GM19328 (cell line): ENCODE measurements around the gene PDE3A.

Source experiments
- ATAC-seq: cut with Tn5 transposase; IDR thresholded peaks from one replicate; pipeline ENCODE4 v1.9.1; 2021; ENCODE audit warnings: mild to moderate bottlenecking, moderate library complexity; ENCODE audit not compliant: unreplicated experiment

PDE3A gene

DNA sequence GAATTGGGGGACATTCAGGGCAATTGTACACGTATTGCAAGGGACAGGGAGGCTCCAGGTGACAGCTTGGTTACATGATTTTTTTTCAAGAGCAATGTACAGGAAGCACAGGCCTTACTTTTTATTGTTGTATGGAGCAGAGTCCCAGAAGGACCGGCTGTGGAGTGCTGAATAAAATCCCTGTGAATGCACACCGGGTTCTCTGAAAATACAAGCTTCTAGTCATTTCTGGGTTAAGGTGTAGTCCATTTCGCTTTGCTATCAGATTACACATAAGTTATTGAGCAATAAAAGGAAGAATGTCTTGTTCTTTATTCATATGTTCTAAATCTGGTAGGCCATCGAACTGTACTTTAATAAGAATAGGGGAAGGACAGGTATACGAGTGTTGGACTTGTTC lies 52.2 kb downstream of the PDE3A start:
- ATAC-seq: no peak

DNA sequence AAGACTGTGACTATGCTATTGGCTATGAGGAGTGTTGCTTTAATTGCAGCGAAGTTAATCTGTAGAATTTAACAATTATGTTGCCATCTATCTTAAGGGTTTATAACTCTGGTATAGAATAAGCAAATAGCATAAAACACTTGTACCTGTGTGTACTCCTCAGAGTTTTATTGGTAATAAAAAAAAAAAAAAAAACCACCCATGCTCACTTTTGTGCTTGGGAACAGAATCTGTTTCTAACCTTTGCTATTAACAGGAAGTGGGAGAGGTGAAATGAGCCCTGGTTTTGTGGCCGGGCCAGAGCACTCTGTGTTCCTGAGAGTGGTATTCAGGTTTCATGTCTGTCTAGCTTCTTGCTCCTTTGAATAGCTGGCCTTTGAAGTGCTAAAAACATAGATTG lies 53.1 kb downstream of the PDE3A start:
- ATAC-seq: no peak

DNA sequence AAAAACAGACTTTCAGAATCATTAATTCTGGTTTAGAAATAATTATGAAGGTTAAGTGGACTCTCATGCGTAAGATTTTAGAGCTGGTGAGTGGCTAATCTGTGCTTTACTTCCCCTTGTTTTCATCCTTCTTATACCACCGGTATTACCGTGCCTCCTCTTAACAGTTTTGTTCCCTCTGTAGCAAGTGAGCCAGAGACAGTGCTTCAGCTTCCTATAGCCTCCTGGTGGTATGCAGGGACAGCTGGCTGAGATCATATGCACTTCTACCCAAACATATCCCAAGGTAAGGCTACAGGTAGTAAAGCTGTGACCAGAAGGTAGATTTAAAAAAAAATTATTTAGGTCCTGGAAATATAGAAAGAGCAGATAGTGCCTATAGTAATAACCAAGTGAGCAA lies 55.2 kb downstream of the PDE3A start:
- no peak for ATAC-seq

DNA sequence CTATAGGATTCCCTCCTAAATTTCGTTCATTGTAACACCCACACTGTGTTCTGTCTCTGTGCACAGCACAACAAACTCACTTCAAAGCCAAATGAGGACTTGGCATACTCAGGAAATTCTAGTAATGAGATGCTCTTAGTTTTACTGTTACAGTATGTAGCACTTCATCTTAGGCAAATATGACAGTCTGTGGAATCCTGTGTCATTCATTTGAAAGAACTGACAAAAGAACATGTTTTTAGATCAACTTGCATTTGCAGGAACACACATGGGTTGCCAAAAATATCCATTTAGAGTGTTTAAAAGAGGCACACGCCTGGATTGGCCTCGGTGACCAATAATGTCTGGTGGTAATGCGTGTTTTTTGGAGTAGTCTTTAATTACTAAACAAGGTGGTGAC lies 56.5 kb downstream of the PDE3A start:
- no peak for ATAC-seq

DNA sequence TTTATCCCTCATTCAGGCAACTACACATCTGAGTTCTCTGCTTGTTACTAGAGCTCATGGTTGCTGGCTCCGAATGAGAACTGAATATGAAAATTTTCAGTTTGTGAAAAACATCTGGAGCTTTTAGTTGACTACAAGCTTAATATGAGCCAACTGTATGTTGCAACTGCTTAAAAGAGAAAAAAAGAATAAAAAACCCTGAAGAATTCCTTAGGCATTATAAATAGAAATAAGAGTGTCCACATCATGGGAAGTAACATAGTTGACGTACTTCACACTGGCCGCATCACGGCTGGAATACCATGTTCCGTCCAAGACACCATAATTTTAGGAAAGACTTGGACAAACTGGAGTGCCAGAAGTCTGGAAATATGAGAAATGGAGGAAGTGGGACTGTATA lies 57.9 kb downstream of the PDE3A start:
- no peak for ATAC-seq

DNA sequence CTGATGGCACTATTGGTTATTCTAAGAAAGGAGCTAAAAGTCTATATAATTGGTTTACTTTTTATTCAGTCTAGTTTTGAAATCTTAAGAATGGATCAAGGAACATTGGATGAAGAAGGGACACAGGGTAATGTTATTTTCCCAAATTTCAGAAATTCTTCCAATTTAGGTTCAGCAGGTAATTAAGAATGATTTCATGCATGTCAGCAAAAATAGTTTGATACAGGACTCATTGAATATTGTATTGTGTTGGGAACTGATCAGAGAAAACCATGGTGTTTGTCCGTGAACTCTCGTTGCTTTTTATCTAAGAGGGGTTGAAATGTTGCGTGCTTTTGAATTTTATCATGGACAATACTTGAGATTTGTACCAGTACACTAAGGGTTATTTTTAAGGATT lies 58.6 kb downstream of the PDE3A start:
- ATAC-seq: no peak

DNA sequence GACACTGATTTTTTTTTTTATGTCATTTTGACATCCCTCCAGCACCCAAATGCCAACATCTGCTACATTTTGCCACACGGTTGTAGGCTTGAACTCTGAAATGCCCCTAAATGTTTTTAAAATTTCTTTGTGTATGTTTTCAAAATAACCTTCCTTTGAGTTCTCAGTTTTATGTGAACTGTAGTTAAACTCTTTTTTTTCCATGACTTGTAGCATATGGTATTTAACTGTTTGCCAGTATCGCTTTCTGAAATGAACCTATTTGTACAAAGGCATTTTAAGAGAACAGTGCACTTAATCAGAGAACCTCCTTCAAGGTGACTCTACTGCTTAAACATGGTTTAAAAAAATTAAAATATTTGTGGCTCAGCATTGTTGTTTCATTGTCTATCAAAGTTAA lies 61.5 kb downstream of the PDE3A start:
- ATAC-seq: no peak

DNA sequence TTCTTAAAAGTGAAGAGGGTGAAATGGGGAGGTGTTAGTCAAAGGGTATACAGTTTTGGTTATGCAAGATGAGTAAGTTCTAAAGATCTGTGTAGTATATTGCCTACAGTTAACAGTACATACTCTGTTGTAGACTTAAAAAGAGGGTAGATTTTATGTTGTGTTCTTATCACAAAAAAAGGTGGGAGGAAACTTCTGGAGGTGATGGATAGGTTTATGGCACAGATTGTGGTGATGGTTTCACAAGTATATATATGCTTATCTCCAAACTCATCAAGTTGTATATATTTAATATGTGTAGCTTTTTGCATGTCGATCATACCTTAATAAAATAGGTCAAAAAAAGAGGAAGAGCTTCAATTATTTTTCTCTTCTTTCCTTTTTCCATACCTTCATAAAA lies 64.0 kb downstream of the PDE3A start:
- ATAC-seq: no peak

DNA sequence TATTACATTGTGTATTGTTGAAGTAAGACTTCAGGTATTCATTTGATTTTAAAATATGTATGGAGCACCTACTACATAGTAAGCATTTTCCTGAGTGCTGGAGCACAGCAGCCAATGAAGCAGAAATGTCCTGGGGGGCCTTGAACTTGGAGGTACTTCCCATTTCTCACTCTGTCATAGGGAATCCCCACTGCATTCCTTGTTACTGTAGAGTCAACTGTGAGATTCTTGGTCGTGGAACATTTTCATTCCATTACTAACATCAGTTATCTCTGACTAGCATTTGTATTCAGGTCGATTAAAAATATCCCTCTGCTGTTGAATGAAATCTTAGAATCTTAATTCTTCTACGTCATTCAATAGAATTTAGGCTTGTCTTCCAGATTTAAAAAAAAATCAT lies 66.7 kb downstream of the PDE3A start:
- ATAC-seq: no peak

DNA sequence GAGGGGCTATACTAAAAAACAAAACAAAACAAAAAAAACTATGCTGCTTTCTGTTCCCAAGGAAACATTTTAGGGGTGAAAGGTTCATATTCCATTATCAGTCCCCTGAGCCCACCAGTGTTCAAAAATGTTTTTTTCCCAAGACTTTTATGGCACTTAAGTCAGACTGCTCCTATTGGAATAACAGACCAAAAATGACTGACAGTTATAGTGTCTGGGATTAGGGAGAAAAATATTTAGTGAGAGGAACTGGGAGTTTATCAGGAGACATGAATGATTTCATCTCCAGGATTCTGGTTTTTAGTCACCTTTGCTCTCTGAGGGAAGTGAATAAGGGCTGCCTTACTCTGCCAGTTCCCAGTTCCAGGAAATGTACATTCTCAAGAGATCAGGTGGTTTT lies 68.0 kb downstream of the PDE3A start:
- no peak for ATAC-seq

DNA sequence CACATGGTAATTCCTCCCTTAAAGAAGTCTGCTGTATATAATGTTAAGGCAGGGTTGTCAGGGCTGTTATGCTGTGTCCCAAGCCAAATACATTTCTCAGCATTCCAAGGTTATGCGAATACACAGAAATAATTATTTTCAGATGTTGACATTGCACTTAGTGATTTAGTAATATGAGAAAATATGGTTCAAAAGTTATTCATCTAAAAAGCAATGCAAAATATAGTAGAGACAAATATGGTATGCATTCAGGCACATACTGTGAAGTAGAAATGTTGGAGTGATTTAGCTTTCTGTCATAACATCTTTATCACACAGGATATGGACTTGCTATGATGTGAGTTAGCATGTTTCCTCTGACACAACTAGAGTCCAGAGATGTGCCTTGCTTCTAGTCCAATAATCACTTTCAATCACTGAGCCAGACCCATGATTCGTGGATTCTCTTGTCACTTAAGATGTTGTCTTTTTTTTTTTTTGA lies 70.0 kb downstream of the PDE3A start:
- ATAC-seq: no peak

DNA sequence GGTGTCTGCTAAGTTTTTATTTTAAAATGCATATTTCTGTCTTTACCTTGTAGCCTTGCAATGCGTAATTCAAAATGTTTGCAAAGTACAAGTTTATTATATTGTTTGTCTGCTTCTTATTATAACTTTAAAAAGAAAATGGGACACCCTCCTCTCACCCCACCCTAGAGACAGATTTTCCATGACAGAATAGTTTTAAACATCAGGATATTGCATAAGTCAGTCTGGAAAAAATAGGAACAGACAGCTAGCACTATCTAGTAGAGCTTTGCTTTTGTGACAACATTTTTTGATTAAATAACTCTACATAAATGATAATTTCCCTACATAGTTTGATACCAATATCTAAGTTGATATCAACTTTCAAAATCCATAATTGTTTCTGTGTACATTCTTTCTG lies 71.3 kb downstream of the PDE3A start:
- no peak for ATAC-seq

DNA sequence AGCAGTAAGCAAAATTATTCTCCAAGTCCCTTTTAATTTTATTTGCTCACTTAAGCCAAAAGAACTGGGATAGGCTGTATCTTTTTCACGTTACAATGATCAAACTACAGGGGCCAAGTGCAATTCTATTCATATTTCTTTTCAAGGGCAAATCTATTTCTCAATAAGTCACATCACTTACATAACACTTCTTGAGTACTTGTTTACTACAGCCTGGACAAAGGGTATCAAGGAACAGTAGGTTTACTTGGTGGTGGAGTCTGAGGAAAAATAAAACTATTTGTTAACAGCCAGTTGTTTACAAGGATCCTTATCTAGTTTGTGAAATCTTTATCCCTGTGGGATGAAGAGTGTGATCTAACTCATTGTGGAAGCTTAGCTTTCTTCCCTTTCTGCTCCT lies 72.1 kb downstream of the PDE3A start:
- no peak for ATAC-seq

DNA sequence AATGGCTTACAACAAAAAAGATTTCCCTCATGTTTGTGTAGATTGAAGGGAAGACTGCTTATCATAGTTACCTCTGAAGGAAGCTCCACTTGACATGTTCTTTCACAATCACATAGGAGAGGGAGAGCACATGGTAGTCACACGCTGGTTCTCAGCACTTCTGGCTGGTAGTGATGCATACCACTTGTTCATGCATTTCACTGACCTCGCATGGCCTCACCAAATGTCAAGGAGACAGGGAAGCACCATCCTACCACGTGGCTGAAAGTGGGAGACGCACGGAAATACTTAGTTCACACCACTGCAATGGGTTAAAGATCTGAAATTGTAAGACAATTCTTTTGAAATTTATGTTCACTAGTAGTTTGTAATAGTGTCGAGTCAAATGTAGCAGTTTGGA lies 74.0 kb downstream of the PDE3A start:
- ATAC-seq: no peak

DNA sequence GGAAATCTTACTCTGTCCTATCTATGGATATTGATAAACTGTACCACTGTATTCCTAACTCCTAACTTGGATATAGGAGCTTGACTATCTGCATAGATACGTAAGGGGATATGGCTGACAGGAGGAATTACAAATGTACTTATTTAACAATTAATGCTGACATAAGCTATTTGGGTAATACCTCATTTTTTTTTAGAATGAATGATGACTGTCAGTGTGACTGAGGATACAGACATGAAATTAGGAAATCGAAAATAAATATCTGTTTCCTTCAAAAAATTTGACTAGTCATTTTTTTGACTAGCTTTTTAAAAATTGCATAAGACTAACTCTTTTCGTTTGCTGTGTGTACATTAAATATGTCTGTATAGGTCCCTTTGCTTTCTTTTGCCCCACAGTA lies 74.9 kb downstream of the PDE3A start:
- no peak for ATAC-seq

DNA sequence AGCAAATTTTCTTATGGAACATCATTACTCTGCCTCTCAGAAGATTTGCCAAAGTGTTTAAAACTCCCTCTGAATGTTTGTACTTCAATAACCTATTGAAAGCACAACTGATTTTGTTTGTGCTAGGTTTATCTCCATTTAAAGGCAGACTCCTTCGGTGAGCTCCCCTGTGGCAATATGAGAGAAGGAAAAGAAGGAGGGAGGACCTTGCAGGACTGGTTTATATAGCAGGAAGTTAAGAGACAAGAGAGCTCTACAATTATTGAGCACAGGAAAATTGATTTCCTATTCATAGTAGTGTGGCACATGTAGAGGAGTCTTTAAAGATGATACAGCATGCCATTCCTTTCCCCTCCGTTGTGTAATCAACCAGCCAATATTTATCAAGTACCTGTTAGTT lies 75.5 kb downstream of the PDE3A start:
- no peak for ATAC-seq

DNA sequence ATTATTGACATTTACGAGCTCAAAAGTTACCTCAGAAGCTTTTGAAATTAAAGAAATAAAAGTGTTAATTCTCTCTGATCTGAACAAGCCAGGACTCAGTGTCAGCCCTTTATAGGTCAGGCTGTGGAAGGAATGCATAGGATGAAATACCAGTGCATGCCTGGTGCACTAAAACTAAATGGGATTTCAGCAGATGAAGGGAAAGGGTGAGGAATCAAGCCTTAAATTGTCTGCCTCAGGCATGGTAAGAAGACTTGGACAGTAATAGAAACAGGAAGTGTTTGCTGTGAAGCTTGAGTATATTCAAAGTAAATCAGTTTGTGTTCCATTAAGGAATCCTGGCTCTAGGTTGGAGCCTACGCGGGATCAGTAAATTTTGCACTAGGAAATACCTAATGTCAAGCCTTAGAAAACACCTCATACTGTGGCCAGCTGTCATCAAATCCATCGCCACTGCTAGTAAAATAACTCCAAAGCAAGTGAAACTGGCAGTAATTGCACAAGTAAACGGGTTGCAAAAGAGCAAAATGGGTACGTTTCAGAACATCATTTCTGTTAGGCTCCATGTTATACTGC lies 76.3 kb downstream of the PDE3A start:
- ATAC-seq: no peak

DNA sequence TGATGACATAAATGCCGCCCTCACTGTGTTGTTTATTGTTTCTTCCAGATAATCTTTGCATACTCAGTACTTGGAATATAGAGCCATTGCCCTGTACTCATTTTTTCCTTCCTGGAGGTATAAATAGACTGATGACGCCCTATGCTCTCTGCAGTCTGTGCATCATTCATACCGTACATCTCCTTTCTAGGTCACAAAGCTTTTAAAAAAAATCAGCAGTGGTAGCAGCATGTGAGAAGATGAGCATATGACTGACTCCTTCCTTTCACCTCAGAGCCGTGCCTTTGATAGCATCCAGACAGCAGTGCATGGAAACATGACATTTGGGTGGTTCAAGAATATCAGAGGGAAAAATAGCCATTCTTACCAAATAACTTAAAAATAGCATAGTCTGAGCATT lies 77.3 kb downstream of the PDE3A start:
- no peak for ATAC-seq

DNA sequence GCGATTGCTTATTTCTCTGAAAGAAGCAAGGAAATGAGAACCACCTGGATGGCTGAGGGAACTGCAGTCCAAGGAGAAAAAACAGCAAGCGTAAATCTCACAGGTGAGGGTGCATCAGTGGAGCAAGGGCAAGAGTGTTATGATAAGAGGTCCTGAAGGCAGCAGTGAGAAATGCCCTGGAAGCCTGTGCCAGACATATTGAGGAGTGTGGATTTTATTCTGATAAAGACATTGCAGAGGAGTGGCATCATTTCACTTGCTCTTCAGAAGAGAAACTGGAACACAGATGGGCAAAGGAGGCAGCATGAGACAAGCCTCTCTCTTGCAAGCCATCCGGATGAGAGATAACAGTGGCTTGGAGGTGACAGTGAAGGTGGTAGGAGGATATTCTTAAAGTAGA lies 78.5 kb downstream of the PDE3A start:
- ATAC-seq: no peak

DNA sequence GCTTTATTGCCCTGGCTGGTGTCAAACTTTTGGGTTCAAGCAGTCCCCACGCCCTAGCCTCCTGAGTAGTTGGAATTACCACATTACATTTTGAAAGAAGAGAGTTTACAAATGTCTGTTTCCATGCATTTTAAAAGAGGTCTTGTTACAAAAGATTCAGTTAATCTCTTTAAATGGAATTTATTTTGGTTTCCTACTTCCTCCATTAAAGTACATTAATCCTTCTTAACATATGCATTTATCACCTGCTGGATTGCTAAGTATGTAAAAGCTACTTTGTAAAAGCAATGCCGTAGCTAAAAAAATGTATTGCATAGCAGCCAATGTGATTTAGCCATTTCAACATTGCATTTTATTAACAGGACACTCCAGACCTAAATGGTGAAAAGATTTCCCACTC lies 80.4 kb downstream of the PDE3A start:
- ATAC-seq: no peak

DNA sequence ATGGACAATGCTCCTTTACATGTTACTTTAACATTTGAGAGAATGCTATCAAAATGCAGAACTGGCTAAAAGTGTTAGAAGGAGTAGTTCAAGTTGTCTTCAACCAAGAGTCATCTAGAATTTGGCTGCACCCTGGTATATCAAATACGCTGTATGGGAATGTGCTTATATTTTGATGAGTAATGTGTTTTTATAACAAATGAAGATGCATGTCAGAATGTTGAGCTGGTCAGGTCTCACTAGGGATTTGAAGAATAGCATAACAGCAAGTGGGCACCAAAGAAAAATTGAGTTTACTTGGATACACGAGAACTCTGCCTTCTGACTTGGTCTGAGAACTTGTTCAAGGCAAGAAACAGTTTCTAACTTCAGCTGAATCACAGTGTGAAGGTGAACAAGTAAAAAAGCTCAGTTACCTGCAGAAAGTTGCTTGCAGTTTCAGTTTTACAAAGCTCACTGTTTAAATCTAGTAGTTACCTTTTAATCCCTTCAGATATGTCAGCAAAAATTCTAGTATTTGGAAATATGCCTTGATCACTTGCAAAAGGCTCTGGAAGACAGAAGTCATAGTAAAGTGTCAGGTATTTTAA lies 82.3 kb downstream of the PDE3A start:
- no peak for ATAC-seq

DNA sequence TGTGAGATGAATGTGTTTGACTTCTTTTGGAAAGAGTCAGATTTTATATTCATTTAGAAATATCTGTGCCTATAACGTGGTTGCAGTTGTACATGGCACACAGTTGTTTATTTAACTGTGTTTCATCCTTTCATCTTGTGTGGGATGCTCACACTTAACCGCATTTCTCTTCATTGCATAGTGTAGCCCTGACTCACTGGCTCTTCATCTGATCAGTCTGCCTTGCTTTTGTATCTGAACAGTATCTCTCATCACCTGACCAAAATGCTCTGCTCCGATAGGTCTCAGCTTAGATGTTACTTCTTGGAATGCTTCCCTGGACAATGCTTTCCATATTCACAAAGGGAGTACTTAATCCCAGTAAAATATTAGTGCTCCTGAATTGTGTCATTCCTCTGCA lies 83.4 kb downstream of the PDE3A start:
- no peak for ATAC-seq

DNA sequence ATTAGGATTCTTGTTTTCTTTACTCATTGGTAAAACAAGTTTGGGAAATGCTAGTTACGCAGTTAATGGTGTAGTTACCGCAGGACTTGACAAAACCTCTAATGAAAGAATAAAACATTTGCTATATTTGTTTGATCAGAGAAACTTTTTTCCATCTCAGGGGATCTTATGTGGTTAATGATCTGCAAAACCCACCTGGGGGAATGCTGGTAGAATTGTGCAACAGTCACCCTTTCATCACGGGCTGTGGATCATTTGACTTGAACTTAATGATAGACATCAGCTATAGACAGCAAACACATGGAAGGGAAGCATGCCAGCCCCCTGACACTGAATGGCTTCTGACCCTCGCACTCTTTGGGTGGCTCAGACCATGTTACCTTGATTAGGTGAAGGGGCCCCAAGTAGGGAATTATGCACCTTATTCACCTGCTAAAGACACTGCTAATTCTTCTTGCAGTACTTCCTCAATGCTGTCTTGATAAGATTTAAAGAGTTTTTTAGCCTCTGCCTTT lies 84.2 kb downstream of the PDE3A start:
- no peak for ATAC-seq
